Nephron progenitor cell (in vitro differentiated cells): Measurements from ENCODE around the gene SIRPG.
"Not testable (repeated sequence)": the region's sequence is repeated elsewhere in the genome, so short reads cannot be mapped to it uniquely, and the experiment has no call there.

ENCODE experiments used
- DNase-seq: peaks from one replicate; pipeline ENCODE4 v3.0.0; 2021
- H3K27ac Mint-ChIP-seq: 2 replicates; pipeline ENCODE4 v1.8.0; 2021; ENCODE audit warnings: mild to moderate bottlenecking, moderate library complexity, mixed read lengths
- H3K27me3 Mint-ChIP-seq: 2 replicates; pipeline ENCODE4 v1.8.0; 2021; ENCODE audit warnings: mild to moderate bottlenecking, low read depth, mixed read lengths; ENCODE audit not compliant: poor library complexity
- H3K36me3 Mint-ChIP-seq: 2 replicates; pipeline ENCODE4 v1.8.0; 2021; ENCODE audit warnings: low read depth, mixed read lengths
- H3K4me1 Mint-ChIP-seq: 2 replicates; pipeline ENCODE4 v1.8.0; 2021; ENCODE audit warnings: mixed read lengths
- H3K4me3 Mint-ChIP-seq: 2 replicates; pipeline ENCODE4 v1.8.0; 2021; ENCODE audit warnings: mild to moderate bottlenecking, moderate library complexity, mixed read lengths
- H3K9me3 Mint-ChIP-seq: 2 replicates; pipeline ENCODE4 v1.8.0; 2021; ENCODE audit warnings: mild to moderate bottlenecking, moderate library complexity, mixed read lengths
- TF ChIP-seq, protein P1 (sequence below): fragments of 200-600 bp; sonication (generic); IDR thresholded peaks from 2 replicates; pipeline ENCODE4 v1.5.0; 2021; ENCODE audit warnings: antibody characterized with exemption

Gene SIRPG

DNA sequence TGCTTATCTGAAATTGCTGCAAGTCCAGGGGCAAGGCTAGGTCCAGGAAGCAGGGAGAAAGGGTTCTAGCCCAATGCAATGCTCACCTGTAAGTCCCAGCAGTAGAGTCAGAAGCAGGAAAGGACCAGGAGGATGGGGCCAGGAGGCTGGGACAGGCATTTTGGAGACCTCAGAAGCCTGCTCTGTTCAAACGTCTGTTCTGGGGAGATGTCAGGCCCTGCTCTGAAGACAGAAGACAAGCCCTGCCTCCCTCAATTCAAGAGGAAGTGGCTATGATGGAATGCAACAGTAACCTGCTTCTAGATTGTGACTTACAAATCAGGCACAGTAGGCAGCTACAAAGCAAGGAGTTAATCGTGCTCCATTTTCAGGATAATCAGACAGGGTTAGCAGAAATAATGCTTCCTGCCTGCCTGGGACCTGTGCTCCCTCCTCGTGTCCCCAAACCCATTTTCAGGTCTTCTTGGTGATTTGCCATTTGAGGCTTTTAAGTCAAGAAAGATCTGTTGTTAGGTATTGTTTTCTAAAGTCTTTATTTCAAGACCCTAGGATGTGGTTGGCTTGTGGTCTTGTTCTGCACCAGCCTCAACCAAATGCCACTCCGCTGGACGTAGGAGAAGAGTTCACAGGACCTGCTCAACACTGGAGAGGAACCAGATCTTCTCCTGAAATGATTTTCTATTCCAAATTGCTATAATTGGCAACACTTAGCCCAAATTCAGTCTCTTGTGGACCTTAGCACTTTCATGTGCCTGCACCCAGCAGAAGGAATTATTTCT is at the start of gene SIRPG:
Gene SIRPG, minus strand, starts transcription at position 224 of the 779 bp plus-strand sequence. Its CDS starts 65 bp downstream, at position 159.
- peaks cover 30% of the 10 kb centered on the region for H3K27me3 Mint-ChIP-seq
- H3K4me3 Mint-ChIP-seq = no peak within 1 kb of the TSS
- TF ChIP-seq, protein P1, sequence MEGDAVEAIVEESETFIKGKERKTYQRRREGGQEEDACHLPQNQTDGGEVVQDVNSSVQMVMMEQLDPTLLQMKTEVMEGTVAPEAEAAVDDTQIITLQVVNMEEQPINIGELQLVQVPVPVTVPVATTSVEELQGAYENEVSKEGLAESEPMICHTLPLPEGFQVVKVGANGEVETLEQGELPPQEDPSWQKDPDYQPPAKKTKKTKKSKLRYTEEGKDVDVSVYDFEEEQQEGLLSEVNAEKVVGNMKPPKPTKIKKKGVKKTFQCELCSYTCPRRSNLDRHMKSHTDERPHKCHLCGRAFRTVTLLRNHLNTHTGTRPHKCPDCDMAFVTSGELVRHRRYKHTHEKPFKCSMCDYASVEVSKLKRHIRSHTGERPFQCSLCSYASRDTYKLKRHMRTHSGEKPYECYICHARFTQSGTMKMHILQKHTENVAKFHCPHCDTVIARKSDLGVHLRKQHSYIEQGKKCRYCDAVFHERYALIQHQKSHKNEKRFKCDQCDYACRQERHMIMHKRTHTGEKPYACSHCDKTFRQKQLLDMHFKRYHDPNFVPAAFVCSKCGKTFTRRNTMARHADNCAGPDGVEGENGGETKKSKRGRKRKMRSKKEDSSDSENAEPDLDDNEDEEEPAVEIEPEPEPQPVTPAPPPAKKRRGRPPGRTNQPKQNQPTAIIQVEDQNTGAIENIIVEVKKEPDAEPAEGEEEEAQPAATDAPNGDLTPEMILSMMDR = no peak
- peaks cover 7% of the 10 kb centered on the region for H3K4me1 Mint-ChIP-seq
- no peaks in the 10 kb centered on the region for H3K36me3 Mint-ChIP-seq
- no peak within 1 kb of the TSS for H3K27ac Mint-ChIP-seq
- DNase-seq = no peak
- H3K9me3 Mint-ChIP-seq = peaks cover 8% of the 10 kb centered on the region

DNA sequence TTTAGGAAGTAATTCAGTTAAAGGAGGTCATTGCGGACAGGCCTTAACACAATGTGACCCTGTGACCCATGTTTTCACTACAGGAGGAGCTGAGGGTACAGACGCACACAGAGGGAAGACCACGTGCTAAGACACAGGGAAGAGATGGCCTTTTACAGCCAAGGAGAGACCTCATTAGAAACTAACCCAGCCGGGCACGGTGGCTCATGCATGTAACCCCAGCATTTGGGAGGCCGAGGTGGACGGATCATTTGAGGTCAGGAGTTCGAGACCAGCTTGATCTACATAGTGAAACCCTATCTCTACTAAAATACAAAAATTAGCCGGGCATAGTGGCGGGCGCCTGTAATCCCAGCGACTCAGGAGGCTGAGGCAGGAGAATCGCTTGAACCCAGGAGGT is 49.3 kb upstream of the SIRPG start:
- not testable (repeated sequence) for H3K4me1 Mint-ChIP-seq, H3K36me3 Mint-ChIP-seq, H3K4me3 Mint-ChIP-seq, DNase-seq, H3K27me3 Mint-ChIP-seq, H3K27ac Mint-ChIP-seq
- peaks cover 23% of the 10 kb centered on the region for H3K9me3 Mint-ChIP-seq

DNA sequence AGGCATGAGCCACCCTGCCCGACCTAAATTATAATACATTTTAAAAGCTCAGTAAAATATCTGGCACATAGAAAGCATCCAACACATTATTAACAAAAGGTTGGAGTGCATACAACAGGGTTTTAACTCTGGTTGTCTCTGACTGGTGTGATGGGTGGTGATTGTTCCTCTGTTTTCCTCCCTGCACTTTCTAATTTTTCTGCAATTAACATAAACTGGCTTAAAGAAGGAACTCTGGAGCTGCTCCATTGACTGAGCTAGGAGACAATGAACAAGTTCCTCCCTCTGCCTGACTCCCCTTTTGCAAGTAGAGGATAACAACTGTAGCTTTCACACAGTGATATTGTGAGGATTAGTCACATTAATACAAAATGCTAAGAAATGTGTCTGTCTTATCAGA is 48.5 kb upstream of the SIRPG start:
- no peak overlapping the region for H3K4me3 Mint-ChIP-seq
- no peak for DNase-seq
- H3K27me3 Mint-ChIP-seq = peaks cover 5% of the 10 kb centered on the region
- H3K27ac Mint-ChIP-seq = no peak overlapping the region
- H3K36me3 Mint-ChIP-seq = no peaks in the 10 kb centered on the region
- H3K4me1 Mint-ChIP-seq = peaks cover 5% of the 10 kb centered on the region
- TF ChIP-seq, protein P1 = no peak
- peaks cover 18% of the 10 kb centered on the region for H3K9me3 Mint-ChIP-seq

DNA sequence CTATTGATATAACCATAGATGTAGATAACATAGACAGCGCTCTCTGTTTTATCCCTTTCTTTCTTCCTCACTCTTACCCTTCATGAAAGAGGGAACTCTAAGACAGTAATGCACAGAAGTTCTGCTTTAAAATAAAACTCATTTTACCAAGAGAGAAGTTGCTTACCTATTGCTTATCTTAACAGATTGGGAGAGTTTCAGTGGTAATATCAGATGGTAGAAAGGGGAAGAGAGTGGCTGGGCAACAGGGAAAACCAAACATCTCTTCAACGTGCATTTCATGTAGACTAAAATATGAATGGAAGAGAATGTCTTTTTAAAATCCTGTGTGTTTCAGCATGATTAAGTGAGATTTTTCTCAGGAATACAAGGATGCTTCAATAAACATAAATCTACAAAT is 45.3 kb upstream of the SIRPG start:
- Mint-ChIP-seq H3K36me3 (no peaks in the 10 kb centered on the region), H3K9me3 (peaks cover 13% of the 10 kb centered on the region), H3K4me3 (no peak overlapping the region), H3K27ac (no peak overlapping the region), H3K27me3 (peaks cover 11% of the 10 kb centered on the region), H3K4me1 (peaks cover 5% of the 10 kb centered on the region)
- TF ChIP-seq, protein P1 = no peak
- no peak for DNase-seq

DNA sequence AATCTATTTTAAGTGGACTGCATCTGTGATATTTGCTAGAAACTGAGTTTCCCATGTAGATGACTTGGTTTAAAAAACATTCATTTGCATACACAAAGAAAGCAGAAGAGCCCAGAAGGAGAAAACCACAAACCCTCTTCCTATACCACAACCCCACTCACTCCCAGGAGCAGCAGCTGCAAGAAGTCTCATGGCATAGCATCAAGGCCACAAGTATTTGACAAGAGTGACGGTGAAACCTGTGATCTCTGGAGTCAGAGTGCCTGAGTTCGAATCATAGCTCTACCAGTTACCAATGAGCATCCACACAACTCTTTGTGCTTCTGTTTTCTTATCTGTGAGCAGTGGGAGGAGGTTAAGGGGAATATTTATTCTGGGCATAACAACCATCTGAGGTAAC is 44.7 kb upstream of the SIRPG start:
- Mint-ChIP-seq H3K27ac (no peak overlapping the region), H3K36me3 (no peaks in the 10 kb centered on the region), H3K4me1 (peaks cover 5% of the 10 kb centered on the region), H3K4me3 (no peak overlapping the region), H3K9me3 (peaks cover 13% of the 10 kb centered on the region), H3K27me3 (peaks cover 11% of the 10 kb centered on the region)
- DNase-seq = no peak
- TF ChIP-seq, protein P1 = no peak

DNA sequence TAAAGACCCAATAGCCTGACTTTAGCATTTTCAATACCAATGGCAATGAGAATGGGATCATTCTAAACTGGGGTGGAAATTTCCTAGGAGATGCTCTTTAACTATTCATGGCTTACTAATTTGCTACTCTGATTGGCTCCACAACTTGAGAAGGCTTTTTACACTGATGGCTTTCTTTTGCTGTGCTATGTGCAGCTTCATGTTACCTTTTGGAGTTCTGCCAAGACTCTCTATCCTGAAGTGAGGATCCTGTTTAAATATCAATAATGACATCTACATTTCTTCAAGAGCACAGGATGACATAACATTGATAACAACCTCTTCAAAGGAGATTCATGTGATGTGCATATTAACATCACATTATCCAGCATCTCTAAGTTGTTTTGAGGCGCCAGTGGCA is 43.4 kb upstream of the SIRPG start:
- peaks cover 13% of the 10 kb centered on the region for H3K9me3 Mint-ChIP-seq
- H3K4me1 Mint-ChIP-seq = no peaks in the 10 kb centered on the region
- H3K4me3 Mint-ChIP-seq = no peak overlapping the region
- TF ChIP-seq, protein P1 = no peak
- no peaks in the 10 kb centered on the region for H3K36me3 Mint-ChIP-seq
- DNase-seq = no peak
- no peak overlapping the region for H3K27ac Mint-ChIP-seq
- H3K27me3 Mint-ChIP-seq = peaks cover 8% of the 10 kb centered on the region
